HT-29 (cell line): Measurements from ENCODE around the gene SLC34A3. TPM values are rescaled to one million over a fixed set of nuclear protein-coding genes. Genes with fewer than 3 reads are reported as not detected.

Source experiments
- DNase-seq: peaks from one replicate; pipeline ENCODE4 v3.0.0-alpha.2; 2015; ENCODE audit warnings: low spot score
- total RNA-seq: library from RNA; depleted of rRNA; stranded (reverse); fragments of >200 nt; shearing (Covaris generic); gene quantifications from 2 replicates; pipeline ENCODE4 v1.2.3, GENCODE V29; 2014; rRNA removed

Gene SLC34A3
- total RNA-seq, 1 experiment from 2014 or later = 0.15 TPM

DNA sequence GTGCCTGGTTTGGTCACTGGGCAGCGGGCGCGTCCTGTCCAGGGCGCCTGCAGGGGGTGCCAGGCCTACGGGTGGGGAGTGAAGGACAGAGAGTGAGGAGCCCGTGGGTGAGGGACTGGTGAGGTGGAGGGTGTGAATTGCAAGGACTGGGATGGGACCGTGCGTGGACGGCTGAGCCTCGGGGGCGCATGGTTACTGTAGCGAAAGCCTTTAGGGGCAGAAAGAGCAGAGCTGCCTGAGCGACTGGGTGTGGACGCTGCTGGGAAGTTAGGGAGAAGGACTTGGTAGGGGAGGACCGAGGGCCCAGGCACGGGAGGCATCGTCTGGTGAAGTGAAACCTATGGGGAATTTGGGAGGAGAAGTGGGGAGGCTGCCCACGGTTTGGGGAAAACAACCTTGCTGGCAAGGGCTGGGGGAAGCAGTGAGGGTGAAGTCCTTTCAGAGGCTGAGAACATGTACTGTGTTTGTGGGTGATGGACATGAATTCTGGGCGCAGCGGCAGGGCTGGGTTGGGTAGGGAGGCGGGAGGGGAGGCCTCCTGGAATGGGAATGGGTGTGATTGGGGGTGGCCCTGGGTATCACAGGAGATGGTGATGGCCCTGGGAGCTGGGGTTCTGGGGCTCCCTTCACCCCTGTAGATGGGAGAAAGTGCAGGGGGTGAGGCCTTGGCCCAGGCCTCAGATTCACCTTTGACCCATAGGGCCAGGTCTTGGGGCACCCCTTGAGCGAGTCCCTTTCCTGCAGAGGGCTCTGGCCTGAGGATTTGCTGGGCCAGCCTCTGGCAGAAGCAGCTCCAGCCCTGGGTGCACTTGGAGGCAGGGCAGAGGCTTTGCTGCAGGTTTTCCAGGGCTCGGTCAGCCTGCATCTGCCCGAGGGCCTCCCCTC lies 45.1 kb downstream of the SLC34A3 start:
- no peak for DNase-seq

GRCh38 chr9:137276473-137277328 lies 46.0 kb downstream of the SLC34A3 start:
- peak; percentile 76 for DNase-seq

- DNase-seq = peak; percentile 95
These were observed 46.8 kb downstream of the SLC34A3 start, which contains the start of gene TOR4A for GRCh38 chr9:137277329-137278041. TOR4A (plus strand) TSS chr9:137277726; CDS start chr9:137278690, 964 bp downstream.

- DNase-seq = peak; percentile 29
These were observed 47.5 kb downstream of the SLC34A3 start for GRCh38 chr9:137278061-137278701.

DNA sequence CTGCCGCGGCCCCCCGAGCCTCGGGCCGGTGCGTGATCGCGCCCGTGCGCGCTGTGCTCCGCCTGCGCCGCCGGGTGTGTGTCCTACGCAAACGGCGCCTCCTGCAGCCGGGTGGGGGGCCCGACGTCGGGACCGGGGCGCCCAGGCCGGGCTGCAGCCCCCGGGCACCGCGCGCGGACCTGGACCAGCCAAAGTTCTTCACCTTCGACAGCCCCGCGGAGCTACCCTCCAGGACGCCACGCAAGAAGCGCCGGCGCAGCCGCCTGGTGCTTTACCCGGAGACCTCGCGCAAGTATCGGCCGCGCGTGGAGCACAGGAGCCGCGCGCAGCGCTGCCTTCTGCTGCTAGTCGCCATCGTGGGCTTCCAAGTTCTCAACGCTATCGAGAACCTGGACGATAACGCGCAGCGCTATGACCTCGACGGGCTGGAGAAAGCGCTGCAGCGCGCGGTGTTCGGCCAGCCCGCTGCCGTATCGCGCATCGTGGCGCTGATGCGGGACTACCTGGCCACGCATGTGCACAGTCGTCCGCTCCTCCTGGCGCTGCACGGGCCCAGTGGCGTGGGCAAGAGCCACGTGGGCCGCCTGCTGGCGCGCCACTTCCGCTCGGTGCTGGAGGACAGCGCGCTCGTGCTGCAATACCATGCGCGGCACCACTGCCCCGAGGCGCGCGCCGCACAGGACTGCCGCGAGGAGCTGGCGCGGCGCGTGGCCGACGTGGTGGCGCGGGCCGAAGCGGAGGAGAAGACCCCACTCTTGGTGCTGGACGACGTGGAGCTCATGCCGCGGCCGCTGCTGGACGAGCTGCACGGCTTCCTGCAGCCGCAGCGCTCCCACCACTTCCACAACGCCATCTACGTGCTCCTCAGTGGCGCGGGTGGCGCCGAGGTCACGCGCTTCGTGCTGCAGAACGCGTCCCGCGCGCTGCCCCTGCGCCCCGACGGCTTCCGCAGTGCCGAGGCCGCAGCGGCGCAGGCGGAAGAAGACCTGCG lies 48.3 kb downstream of the SLC34A3 start:
- peak; percentile 24 for DNase-seq

- no peak for DNase-seq
These were observed 49.2 kb downstream of the SLC34A3 start for GRCh38 chr9:137279741-137280473.

- DNase-seq = no peak
These were observed 50.0 kb downstream of the SLC34A3 start for GRCh38 chr9:137280474-137281344.

DNA sequence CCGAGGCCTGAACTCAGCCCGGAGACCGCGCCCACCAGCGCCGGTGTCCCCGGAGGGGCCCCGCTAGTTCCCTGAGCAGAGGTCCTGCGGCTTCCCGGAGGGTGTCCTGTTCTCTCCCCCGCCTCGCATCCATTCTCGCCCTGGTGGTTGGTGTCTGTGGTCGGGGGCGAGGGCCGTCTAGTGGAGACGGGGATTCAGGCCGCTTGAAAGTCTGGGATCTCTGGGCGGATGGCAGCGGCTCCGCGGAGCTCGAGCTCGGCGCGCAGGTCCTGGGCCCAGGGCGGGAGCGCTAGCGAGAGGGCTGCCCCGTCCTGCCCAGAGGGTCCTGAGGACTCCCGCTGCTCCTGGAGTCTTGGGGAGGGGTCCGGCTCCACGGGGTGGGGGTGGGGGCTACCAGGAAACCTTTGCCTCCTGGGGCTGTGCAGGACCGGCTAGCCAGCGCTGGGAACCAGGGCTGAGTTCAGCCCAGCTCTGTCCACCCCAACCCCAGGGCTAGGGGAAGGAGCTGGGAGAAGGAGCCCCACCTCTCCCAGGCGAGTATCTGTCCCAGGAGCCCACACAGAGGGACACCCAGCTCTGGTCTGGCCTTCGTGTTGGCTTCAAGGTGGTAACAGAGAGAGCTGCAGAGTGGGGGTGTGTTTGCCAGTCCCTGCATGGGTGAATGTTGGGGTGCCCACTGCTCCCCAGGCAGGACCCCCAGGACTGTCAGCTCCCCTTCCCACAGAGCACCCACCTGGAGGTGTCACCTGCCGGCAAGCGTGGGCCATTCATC lies 50.8 kb downstream of the SLC34A3 start:
- no peak for DNase-seq

Other genes with a start within 250 kb of the SLC34A3 start
- gene LCNL1, start 247.9 kb upstream of the SLC34A3 start, total RNA-seq = not detected in 2 replicates
- 169 and 179 TPM in 2 replicates for gene PAXX, start 238.5 kb upstream of the SLC34A3 start, total RNA-seq
- 17.0 and 24.1 TPM in 2 replicates for gene CLIC3, start 234.3 kb upstream of the SLC34A3 start, total RNA-seq
- 92.6 and 99.9 TPM in 2 replicates for gene ABCA2, start 202.7 kb upstream of the SLC34A3 start, total RNA-seq
- gene FUT7, start 198.8 kb upstream of the SLC34A3 start, total RNA-seq = 0.36 and 0.42 TPM in 2 replicates
- gene NPDC1, start 184.7 kb upstream of the SLC34A3 start, total RNA-seq = 59.9 and 84.3 TPM in 2 replicates
- gene ENTPD2, start 176.8 kb upstream of the SLC34A3 start, total RNA-seq = 2.5 and 2.7 TPM in 2 replicates
- gene SAPCD2, start 160.3 kb upstream of the SLC34A3 start, total RNA-seq = 217 and 239 TPM in 2 replicates
- gene UAP1L1, start 153.4 kb upstream of the SLC34A3 start, total RNA-seq = 3.7 and 5.3 TPM in 2 replicates
- gene MAN1B1, start 143.9 kb upstream of the SLC34A3 start, total RNA-seq = 82.2 and 104 TPM in 2 replicates
- gene DPP7, start 116.2 kb upstream of the SLC34A3 start, total RNA-seq = 290 and 324 TPM in 2 replicates
- gene GRIN1, start 91.7 kb upstream of the SLC34A3 start, total RNA-seq = 0.39 and 3.0 TPM in 2 replicates
- gene LRRC26, start 60.9 kb upstream of the SLC34A3 start, total RNA-seq = 0.43 and 0.44 TPM in 2 replicates
- not detected in 2 replicates for gene TMEM210, start 58.8 kb upstream of the SLC34A3 start, total RNA-seq
- 60.6 and 64.0 TPM in 2 replicates for gene ANAPC2, start 42.3 kb upstream of the SLC34A3 start, total RNA-seq
- 184 and 208 TPM in 2 replicates for gene SSNA1, start 42.2 kb upstream of the SLC34A3 start, total RNA-seq
- gene TPRN, start 30.2 kb upstream of the SLC34A3 start, total RNA-seq = 63.1 and 66.3 TPM in 2 replicates
- 44.7 and 51.5 TPM in 2 replicates for gene TMEM203, start 25.3 kb upstream of the SLC34A3 start, total RNA-seq
- 19.0 and 23.9 TPM in 2 replicates for gene NDOR1, start 25.2 kb upstream of the SLC34A3 start, total RNA-seq
- 0.55 and 1.7 TPM in 2 replicates for gene RNF208, start 8.7 kb upstream of the SLC34A3 start, total RNA-seq
- 1.6 and 2.4 TPM in 2 replicates for gene CYSRT1, start 5.7 kb upstream of the SLC34A3 start, total RNA-seq
- 0.38 TPM in 1 of 2 replicates, not detected in the other for gene RNF224, start 3.4 kb upstream of the SLC34A3 start, total RNA-seq
- 607 and 627 TPM in 2 replicates for gene TUBB4B, start 10.4 kb downstream of the SLC34A3 start, total RNA-seq
- gene STPG3, start 20.4 kb downstream of the SLC34A3 start, total RNA-seq = not detected in 2 replicates
- gene NELFB, start 24.4 kb downstream of the SLC34A3 start, total RNA-seq = 111 and 115 TPM in 2 replicates
- gene TOR4A, start 46.8 kb downstream of the SLC34A3 start, total RNA-seq = 210 and 226 TPM in 2 replicates
- gene NRARP, start 71.4 kb downstream of the SLC34A3 start, total RNA-seq = 107 and 116 TPM in 2 replicates
- gene EXD3, start 192.3 kb downstream of the SLC34A3 start, total RNA-seq = 7.6 and 14.1 TPM in 2 replicates
- 1.5 and 3.7 TPM in 2 replicates for gene NOXA1, start 192.5 kb downstream of the SLC34A3 start, total RNA-seq
- 0.76 and 1.3 TPM in 2 replicates for gene ENTPD8, start 210.5 kb downstream of the SLC34A3 start, total RNA-seq
- 74.4 and 77.7 TPM in 2 replicates for gene NSMF, start 228.4 kb downstream of the SLC34A3 start, total RNA-seq